ENCODE data around the gene MAPKAP1. TPM values are rescaled to one million over a fixed set of nuclear protein-coding genes. Genes with fewer than 3 reads are reported as not detected.
"Not testable (repeated sequence)": the region's sequence is repeated elsewhere in the genome, so short reads cannot be mapped to it uniquely, and the experiment has no call there.

Gene MAPKAP1
- total RNA-seq, 1 donor from 2014 or later: 123 TPM

GRCh38 chr9:125400232-125400631 is 306.8 kb downstream of the MAPKAP1 start:
- DNase-seq; H3K9me3 Mint-ChIP-seq; H3K27me3 Mint-ChIP-seq; H3K4me1 Mint-ChIP-seq; H3K36me3 Mint-ChIP-seq (ENCODE audit: low read depth); H3K27ac Mint-ChIP-seq; H3K4me3 Mint-ChIP-seq: not testable (repeated sequence)
- intact Hi-C loops (cut with micrococcal nuclease): loop anchor here (10.0 kb wide), 1 partner anchor 305 kb away; the partner anchor contains the start of gene MAPKAP1

GRCh38 chr9:125399666-125400065 is 307.3 kb downstream of the MAPKAP1 start:
- intact Hi-C loops (cut with micrococcal nuclease): loop anchor here (10.0 kb wide), 1 partner anchor 305 kb away; the partner anchor contains the start of gene MAPKAP1
- no peaks in the 10 kb centered on the region for H3K27me3 Mint-ChIP-seq
- no peaks in the 10 kb centered on the region for H3K4me1 Mint-ChIP-seq
- H3K36me3 Mint-ChIP-seq (ENCODE audit: low read depth): no peaks in the 10 kb centered on the region
- no peak overlapping the region for H3K27ac Mint-ChIP-seq
- H3K4me3 Mint-ChIP-seq: no peak overlapping the region
- H3K9me3 Mint-ChIP-seq: no peaks in the 10 kb centered on the region
- no peak for DNase-seq

- H3K4me1 Mint-ChIP-seq: no peaks in the 10 kb centered on the region
- H3K27ac Mint-ChIP-seq: no peak overlapping the region
- no peak for DNase-seq
- H3K9me3 Mint-ChIP-seq: no peaks in the 10 kb centered on the region
- no peaks in the 10 kb centered on the region for H3K27me3 Mint-ChIP-seq
- H3K4me3 Mint-ChIP-seq: no peak overlapping the region
- intact Hi-C loops (cut with micrococcal nuclease): no loop called here
- no peaks in the 10 kb centered on the region for H3K36me3 Mint-ChIP-seq (ENCODE audit: low read depth)
These were observed 307.8 kb downstream of the MAPKAP1 start for GRCh38 chr9:125399165-125399564.

DNA sequence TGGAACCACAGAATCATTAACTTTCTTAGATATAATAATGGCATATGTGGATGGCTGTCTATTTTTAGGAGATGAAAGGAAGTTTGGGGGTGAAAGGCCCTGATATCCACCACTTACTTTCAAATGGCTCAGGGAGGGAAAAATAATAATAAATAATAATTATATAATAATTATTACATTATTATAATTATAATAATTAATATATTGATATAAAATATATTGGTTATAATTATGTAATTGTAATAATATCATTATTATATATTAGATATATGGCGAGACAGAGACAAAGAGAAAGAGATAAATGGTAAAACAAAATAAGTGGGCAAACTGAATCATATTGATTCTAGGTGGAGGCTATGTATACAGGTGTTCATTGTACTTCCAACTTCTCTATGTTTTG is 308.8 kb downstream of the MAPKAP1 start:
- no peak overlapping the region for H3K4me3 Mint-ChIP-seq
- H3K4me1 Mint-ChIP-seq: no peaks in the 10 kb centered on the region
- H3K36me3 Mint-ChIP-seq (ENCODE audit: low read depth): no peaks in the 10 kb centered on the region
- H3K27me3 Mint-ChIP-seq: no peaks in the 10 kb centered on the region
- H3K9me3 Mint-ChIP-seq: no peaks in the 10 kb centered on the region
- no peak overlapping the region for H3K27ac Mint-ChIP-seq
- DNase-seq: no peak
- intact Hi-C loops (cut with micrococcal nuclease): no loop called here

DNA sequence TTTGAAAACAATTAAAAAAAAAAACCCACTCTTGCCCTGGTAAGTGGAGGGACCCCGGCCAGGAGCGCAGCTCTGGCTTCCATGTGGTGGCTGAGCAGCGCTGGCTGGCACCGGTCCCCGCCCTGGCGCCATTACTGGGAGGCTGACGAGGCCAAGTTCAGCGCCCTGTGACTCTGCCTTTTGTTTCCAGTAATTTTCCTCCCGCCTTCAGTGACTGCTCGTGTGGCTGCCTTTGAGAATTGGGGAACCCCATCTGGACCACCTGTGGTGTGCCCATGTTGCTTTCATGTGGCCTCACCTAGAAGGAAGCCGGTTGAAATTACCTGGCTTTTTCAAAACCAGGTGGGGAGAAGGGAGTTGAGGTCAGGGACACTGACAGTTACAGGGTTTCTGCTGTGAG is 309.3 kb downstream of the MAPKAP1 start:
- intact Hi-C loops (cut with micrococcal nuclease): no loop called here
- H3K9me3 Mint-ChIP-seq: no peaks in the 10 kb centered on the region

GRCh38 chr9:125396799-125397198 is 310.2 kb downstream of the MAPKAP1 start:
- Mint-ChIP-seq H3K4me3 (no peak overlapping the region), H3K9me3 (no peaks in the 10 kb centered on the region), H3K27ac (no peak overlapping the region), H3K4me1 (no peaks in the 10 kb centered on the region), H3K27me3 (no peaks in the 10 kb centered on the region), H3K36me3 (ENCODE audit: low read depth) (no peaks in the 10 kb centered on the region)
- intact Hi-C loops (cut with micrococcal nuclease): no loop called here
- DNase-seq: no peak

More for the DNA sequence above, 309.3 kb downstream of the MAPKAP1 start:
- Mint-ChIP-seq H3K4me1 (no peaks in the 10 kb centered on the region), H3K4me3 (no peak overlapping the region), H3K27ac (no peak overlapping the region), H3K27me3 (no peaks in the 10 kb centered on the region), H3K36me3 (ENCODE audit: low read depth) (no peaks in the 10 kb centered on the region)
- no peak for DNase-seq

DNA sequence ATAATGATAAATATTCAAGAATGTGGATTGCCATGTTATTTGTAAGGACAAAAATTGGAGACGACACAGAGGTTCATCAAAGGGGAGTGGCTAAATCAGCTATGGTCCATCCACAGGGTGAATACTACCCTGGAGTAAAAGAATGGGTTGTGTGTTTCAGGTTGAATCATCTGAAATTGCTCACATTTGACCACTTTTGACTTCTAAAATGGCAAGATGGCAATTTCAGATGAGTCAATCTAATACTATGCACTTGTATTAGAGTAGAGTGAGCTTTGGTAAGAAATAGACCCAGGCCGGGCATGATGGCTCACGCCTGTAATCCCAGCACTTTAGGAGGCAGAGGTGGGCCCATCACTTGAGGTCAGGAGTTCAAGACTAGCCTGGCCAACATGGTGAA is 313.6 kb downstream of the MAPKAP1 start:
- intact Hi-C loops (cut with micrococcal nuclease): no loop called here
- no peak overlapping the region for H3K4me3 Mint-ChIP-seq
- DNase-seq: no peak
- H3K9me3 Mint-ChIP-seq: no peaks in the 10 kb centered on the region
- H3K4me1 Mint-ChIP-seq: no peaks in the 10 kb centered on the region
- no peaks in the 10 kb centered on the region for H3K36me3 Mint-ChIP-seq (ENCODE audit: low read depth)
- no peak overlapping the region for H3K27ac Mint-ChIP-seq
- H3K27me3 Mint-ChIP-seq: no peaks in the 10 kb centered on the region

GRCh38 chr9:125391704-125392103 is 315.3 kb downstream of the MAPKAP1 start:
- H3K4me3 Mint-ChIP-seq: no peak overlapping the region
- no peak overlapping the region for H3K27ac Mint-ChIP-seq
- no peaks in the 10 kb centered on the region for H3K27me3 Mint-ChIP-seq
- DNase-seq: no peak
- intact Hi-C loops (cut with micrococcal nuclease): no loop called here
- no peaks in the 10 kb centered on the region for H3K36me3 Mint-ChIP-seq (ENCODE audit: low read depth)
- no peaks in the 10 kb centered on the region for H3K4me1 Mint-ChIP-seq
- H3K9me3 Mint-ChIP-seq: no peaks in the 10 kb centered on the region

DNA sequence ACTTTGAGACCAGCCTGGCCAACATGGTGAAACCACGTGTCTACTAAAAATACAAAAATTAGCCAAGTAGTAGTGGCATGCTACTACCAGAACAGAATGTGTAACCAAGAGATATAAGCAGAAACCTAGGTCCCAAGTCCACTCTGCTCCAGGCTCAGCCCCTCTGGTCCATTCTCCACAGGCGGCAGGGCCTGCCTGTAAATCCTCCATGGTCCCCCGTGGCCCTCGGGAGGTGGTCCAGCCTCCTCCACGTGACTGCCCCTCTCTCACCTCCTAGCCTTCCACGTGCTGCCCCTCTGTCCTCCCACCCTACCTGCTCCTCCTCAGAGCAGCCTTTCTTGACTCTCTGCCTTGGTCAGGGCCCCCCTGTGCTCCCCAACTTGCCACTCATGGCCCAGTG is 318.0 kb downstream of the MAPKAP1 start:
- no peak for DNase-seq
- Mint-ChIP-seq H3K4me3 (no peak overlapping the region), H3K27ac (no peak overlapping the region), H3K36me3 (ENCODE audit: low read depth) (no peaks in the 10 kb centered on the region), H3K4me1 (no peaks in the 10 kb centered on the region), H3K27me3 (no peaks in the 10 kb centered on the region), H3K9me3 (no peaks in the 10 kb centered on the region)
- intact Hi-C loops (cut with micrococcal nuclease): no loop called here

- no peaks in the 10 kb centered on the region for H3K9me3 Mint-ChIP-seq
These were observed 319.0 kb downstream of the MAPKAP1 start for GRCh38 chr9:125387861-125388524.

More at GRCh38 chr9:125387861-125388524, 319.0 kb downstream of the MAPKAP1 start:
- H3K36me3 Mint-ChIP-seq (ENCODE audit: low read depth): no peaks in the 10 kb centered on the region
- H3K27me3 Mint-ChIP-seq: no peaks in the 10 kb centered on the region
- no peak for DNase-seq
- intact Hi-C loops (cut with micrococcal nuclease): no loop called here
- H3K4me3 Mint-ChIP-seq: no peak overlapping the region
- H3K4me1 Mint-ChIP-seq: no peaks in the 10 kb centered on the region
- H3K27ac Mint-ChIP-seq: no peak overlapping the region

Other genes with a start within 250 kb of the MAPKAP1 start
- gene PBX3, start 40.2 kb upstream of the MAPKAP1 start, total RNA-seq: 26.1 and 27.7 TPM in 2 replicates